Panc1 (cell line): Measurements from ENCODE around the gene IL17B. TPM values are rescaled to one million over a fixed set of nuclear protein-coding genes. Genes with fewer than 3 reads are reported as not detected.

Source experiments
- ATAC-seq: fragments of 200-7000 bp; cut with Tn5 transposase; 2 replicates; pipeline ENCODE4 v1.9.1; 2020; ENCODE audit warnings: mild to moderate bottlenecking, moderate library complexity
- BruUV-seq: library from RNA; stranded (reverse); fragments of 400-500 nt; replicated peaks from 2 replicates; lab custom pipeline; 2021; lab: Mats Ljungman, UMichigan
- CTCF ChIA-PET: fragments of 300-600 bp; sonication (Branson Sonifier 250); formaldehyde crosslinking; loops from one replicate; lab custom pipeline; 2022; ENCODE audit warnings: antibody characterized with exemption; lab: Charles Lee
- POLR2A ChIA-PET: fragments of 300-600 bp; sonication (Branson Sonifier 250); formaldehyde crosslinking; loops from one replicate; lab custom pipeline; 2022; ENCODE audit warnings: antibody characterized with exemption; lab: Charles Lee
- DNase-seq: peaks from one replicate; pipeline ENCODE4 v3.0.0-alpha.2; 2010; ENCODE audit warnings: low read depth, low spot score
- H3K27ac ChIP-seq: 2 replicates; pipeline ENCODE4 v1.5.1; 2011; ENCODE audit warnings: mild to moderate bottlenecking, low read length, inconsistent platforms
- H3K27me3 ChIP-seq: fragments of 200-500 bp; sonication (Bioruptor generic); 2 replicates; pipeline ENCODE4 v1.6.0; 2014; ENCODE audit warnings: low read length, inconsistent platforms; ENCODE audit not compliant: control insufficient read depth, insufficient read depth
- H3K36me3 ChIP-seq: fragments of 200-500 bp; sonication (Bioruptor generic); 2 replicates; pipeline ENCODE4 v1.5.1; 2014; ENCODE audit warnings: inconsistent platforms, mild to moderate bottlenecking, low read length, moderate library complexity; ENCODE audit not compliant: control insufficient read depth, insufficient read depth
- H3K4me1 ChIP-seq: 2 replicates; pipeline ENCODE4 v1.5.1; 2011; ENCODE audit warnings: inconsistent platforms, mild to moderate bottlenecking, low read length, moderate library complexity; ENCODE audit not compliant: control insufficient read depth, insufficient read depth
- H3K4me3 ChIP-seq, 2 experiments: 2 replicates each; pipeline ENCODE4 v1.5.1; 2011 to 2012; ENCODE audit warnings: low read depth in 2 of 2, low read length in 2 of 2, mild to moderate bottlenecking in 2 of 2, inconsistent platforms in 1 of 2, moderate library complexity in 1 of 2
- H3K9me3 ChIP-seq: fragments of 200-500 bp; sonication (Bioruptor generic); 2 replicates; pipeline ENCODE4 v1.5.1; 2014; ENCODE audit warnings: low read depth, mild to moderate bottlenecking, inconsistent platforms, low read length, moderate library complexity; ENCODE audit not compliant: control insufficient read depth, insufficient read depth
- POLR2AphosphoS5 ChIP-seq: IDR thresholded peaks from 2 replicates; pipeline ENCODE4 v1.6.1; 2012; ENCODE audit warnings: mild to moderate bottlenecking, low read depth, low read length, moderate library complexity
- REST ChIP-seq, 2 experiments: IDR thresholded peaks; 2 replicates each; pipeline ENCODE4 v1.6.1; 2011 to 2012; ENCODE audit warnings: low read depth in 2 of 2, control low read depth in 1 of 2, low read length in 1 of 2, mild to moderate bottlenecking in 1 of 2, moderate library complexity in 1 of 2; ENCODE audit not compliant: insufficient read depth in 1 of 2
- SIN3A ChIP-seq: IDR thresholded peaks from 2 replicates; pipeline ENCODE4 v1.6.1; 2012; ENCODE audit warnings: low read depth, mild to moderate bottlenecking, low read length, moderate library complexity, borderline replicate concordance; ENCODE audit not compliant: insufficient read depth
- TCF7L2 ChIP-seq: IDR thresholded peaks from 2 replicates; pipeline ENCODE4 v1.6.1; 2011; ENCODE audit warnings: mild to moderate bottlenecking, low read depth, low read length, inconsistent platforms
- in situ Hi-C: cut with HindIII; loops from 2 replicates; pipeline ENCODE4 v1.10.0; 2016; ENCODE audit warnings: low sequenced_read_pairs, low pct_unique_long_range_greater_than_20kb
- intact Hi-C: fragments of 100-400 bp; cut with micrococcal nuclease; formaldehyde crosslinking; loops from one replicate; pipeline ENCODE4 v1.10.0; 2022; ENCODE audit not compliant: unreplicated experiment
- total RNA-seq: library from RNA; stranded (reverse); gene quantifications from one replicate; pipeline ENCODE4 v1.2.1, GENCODE V29; 2021; ENCODE audit not compliant: unreplicated experiment
- TF ChIP-seq, protein P1 (sequence below): fragments of 450-650 bp; IDR thresholded peaks from 2 replicates; pipeline ENCODE4 v1.5.1; 2017; ENCODE audit warnings: mild to moderate bottlenecking

Gene IL17B
- total RNA-seq, 1 experiment from 2014 or later = not detected

DNA sequence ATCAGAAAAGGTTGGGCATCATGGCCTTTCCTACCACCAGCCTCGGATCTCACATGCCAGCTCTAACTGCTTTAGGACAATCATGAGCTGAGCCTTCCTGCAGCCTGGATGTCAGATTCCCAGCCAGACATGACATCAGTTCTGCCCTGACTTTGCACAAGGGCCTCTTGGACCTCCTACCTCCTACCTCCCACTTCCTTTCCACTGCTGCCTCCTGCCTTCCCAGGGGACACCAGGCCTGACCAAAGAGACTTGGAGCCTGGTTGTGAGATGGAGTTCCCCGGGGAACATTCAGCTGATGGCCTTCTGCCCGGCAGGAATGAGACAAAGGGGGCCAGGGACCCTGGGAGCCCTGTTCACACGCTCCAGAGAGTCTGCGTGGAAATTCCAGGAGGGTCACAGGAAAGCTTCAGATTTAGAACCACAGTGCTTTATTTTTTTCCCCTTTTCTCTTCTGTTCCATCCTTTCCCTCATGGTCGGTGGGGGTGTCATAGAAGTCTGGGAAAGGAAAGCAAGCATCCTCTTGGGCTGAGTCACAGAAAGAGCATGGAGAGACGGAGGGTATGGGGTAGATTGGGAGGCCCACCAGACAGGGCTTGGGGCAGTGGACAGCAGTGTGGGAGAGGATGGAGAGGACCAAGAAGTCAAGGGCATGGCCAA, 35.4 kb upstream of the IL17B start:
- in situ Hi-C loops = no loop called here
- Histone ChIP-seq H3K4me3 (no peak overlapping the region), H3K27me3 (no peaks in the 10 kb centered on the region), H3K36me3 (no peaks in the 10 kb centered on the region), H3K9me3 (no peaks in the 10 kb centered on the region), H3K4me1 (no peaks in the 10 kb centered on the region), H3K27ac (no peak overlapping the region)
- DNase-seq = no peak
- CTCF ChIA-PET = interaction anchor here (0.5 kb wide), 1 partner anchor 229 kb away, joined by 4 read pairs; no protein-coding TSS in a partner anchor
- TF ChIP-seq POLR2AphosphoS5 = no peak
- no peak for TF ChIP-seq TCF7L2
- TF ChIP-seq SIN3A = no peak
- TF ChIP-seq, protein P1, sequence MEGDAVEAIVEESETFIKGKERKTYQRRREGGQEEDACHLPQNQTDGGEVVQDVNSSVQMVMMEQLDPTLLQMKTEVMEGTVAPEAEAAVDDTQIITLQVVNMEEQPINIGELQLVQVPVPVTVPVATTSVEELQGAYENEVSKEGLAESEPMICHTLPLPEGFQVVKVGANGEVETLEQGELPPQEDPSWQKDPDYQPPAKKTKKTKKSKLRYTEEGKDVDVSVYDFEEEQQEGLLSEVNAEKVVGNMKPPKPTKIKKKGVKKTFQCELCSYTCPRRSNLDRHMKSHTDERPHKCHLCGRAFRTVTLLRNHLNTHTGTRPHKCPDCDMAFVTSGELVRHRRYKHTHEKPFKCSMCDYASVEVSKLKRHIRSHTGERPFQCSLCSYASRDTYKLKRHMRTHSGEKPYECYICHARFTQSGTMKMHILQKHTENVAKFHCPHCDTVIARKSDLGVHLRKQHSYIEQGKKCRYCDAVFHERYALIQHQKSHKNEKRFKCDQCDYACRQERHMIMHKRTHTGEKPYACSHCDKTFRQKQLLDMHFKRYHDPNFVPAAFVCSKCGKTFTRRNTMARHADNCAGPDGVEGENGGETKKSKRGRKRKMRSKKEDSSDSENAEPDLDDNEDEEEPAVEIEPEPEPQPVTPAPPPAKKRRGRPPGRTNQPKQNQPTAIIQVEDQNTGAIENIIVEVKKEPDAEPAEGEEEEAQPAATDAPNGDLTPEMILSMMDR = no peak
- no peak for TF ChIP-seq REST (IDR thresholded peaks at IDR 0.05; ENCODE audit: insufficient read depth in 1 of 2, low read depth in 2 of 2, low read length in 1 of 2)
- POLR2A ChIA-PET = interaction anchor here (1.0 kb wide), 1 partner anchor 11 kb away, joined by 5 read pairs; no protein-coding TSS in a partner anchor
- no TSS peak for BruUV-seq
- ATAC-seq = no peak
- intact Hi-C loops = no loop called here

DNA sequence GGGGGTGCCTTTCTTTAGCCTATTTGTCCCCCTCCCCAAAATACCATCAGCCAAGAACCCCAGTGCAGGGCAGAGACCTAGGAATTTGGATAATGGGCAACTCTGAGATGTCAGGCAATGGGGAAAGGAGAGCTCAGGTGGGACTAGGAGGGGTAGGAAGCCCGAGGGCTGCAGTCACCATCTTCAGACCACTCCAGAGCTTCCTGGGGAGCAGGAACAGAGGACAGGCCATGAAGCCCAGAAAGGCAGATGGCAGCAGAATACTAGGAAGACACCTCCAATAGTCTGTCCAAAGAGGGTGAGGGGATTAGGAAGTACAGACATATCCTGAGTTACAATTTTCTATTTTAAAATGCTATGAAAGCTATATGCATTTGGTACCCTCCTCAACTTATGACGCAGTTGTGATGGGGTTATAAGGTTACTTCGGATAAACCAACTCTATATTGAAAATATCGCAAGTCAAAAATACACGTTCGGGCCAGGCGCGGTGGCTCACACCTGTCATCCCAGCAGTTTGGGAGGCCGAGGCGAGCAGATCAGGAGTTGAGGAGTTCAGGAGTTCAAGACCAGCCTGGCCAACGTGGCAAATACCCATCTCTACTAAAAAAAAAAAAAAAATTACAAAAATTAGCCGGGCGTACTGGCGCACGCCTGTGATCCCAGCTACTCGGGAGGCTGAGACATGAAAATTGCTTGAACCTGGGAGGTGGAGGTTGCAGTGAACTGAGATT, 34.6 kb upstream of the IL17B start:
- POLR2A ChIA-PET = interaction anchor here (1.0 kb wide), 1 partner anchor 10 kb away, joined by 5 read pairs; no protein-coding TSS in a partner anchor

More for the DNA sequence above, 34.6 kb upstream of the IL17B start:
- DNase-seq (no peak), ATAC-seq (no peak)
- H3K36me3 ChIP-seq = no peaks in the 10 kb centered on the region
- H3K4me3 ChIP-seq = no peak overlapping the region
- no peaks in the 10 kb centered on the region for H3K4me1 ChIP-seq
- H3K27me3 ChIP-seq = no peaks in the 10 kb centered on the region
- intact Hi-C loops (no loop called here), in situ Hi-C loops (no loop called here)
- no peak overlapping the region for H3K27ac ChIP-seq
- CTCF ChIA-PET = interaction anchor here (0.5 kb wide), 1 partner anchor 230 kb away, joined by 4 read pairs; no protein-coding TSS in a partner anchor
- TF ChIP-seq SIN3A = no peak
- TF ChIP-seq POLR2AphosphoS5 = no peak
- TF ChIP-seq TCF7L2 = no peak
- TF ChIP-seq REST (IDR thresholded peaks at IDR 0.05; ENCODE audit: insufficient read depth in 1 of 2, low read depth in 2 of 2, low read length in 1 of 2) = no peak
- TF ChIP-seq, protein P1 = no peak
- H3K9me3 ChIP-seq = no peaks in the 10 kb centered on the region
- BruUV-seq = no TSS peak
